HG02852 (cell line): ENCODE measurements around the gene CACNA1H.
"Not testable (repeated sequence)": the region's sequence is repeated elsewhere in the genome, so short reads cannot be mapped to it uniquely, and the experiment has no call there.

ENCODE experiments used
- ATAC-seq: cut with Tn5 transposase; IDR thresholded peaks from one replicate; pipeline ENCODE4 v1.9.1; 2021; ENCODE audit warnings: mild to moderate bottlenecking, moderate library complexity; ENCODE audit not compliant: unreplicated experiment

CACNA1H gene

GRCh38 chr16:1243363-1243762 lies 90.5 kb downstream of the CACNA1H start:
- ATAC-seq = not testable (repeated sequence)

DNA sequence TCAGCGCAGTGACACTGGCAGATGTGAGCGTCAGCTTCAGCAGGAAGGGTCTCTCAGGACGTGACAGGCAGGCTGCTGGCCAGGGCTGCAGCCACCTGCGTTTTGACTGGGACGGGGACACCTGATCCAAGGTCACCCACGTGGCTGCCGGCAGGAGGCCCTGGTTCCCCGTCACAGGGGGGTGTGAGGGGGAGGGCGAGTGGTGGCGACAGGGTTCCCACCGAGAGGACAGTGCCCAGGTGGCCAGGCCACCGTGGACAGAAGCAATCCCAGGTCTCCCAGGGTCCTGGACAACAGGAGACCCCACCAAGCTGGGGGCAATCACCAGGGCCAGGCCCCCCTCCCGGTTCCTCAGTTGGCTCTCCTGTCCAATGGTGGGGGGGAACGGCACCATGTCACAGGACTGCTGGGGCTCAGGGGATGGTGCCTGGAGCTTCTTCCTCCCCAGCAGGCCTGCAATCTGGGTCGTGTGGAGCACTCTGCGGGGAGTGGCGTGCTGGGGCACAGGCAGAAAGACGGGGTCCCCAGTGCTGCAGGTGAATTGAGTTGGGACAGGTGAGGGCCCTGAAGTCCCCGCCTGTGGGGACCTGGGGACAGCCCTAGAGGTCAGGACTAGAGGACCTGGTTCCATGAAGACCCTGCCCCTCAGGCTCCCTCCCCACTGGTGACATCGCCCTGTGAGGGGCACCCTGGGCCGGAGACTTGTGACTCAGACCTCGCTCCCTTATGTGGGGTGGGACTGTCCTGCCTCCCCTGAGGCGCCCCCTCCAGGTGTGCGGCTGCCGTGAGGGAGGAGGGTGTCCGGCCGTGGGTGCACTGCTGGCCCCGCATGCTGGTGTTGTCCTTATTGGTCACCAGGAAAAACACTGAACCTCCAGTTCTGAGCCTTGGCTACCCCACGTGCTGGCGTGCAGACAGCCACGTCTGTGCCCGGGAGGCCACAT lies 91.3 kb downstream of the CACNA1H start:
- not testable (repeated sequence) for ATAC-seq

GRCh38 chr16:1244881-1245280 lies 92.0 kb downstream of the CACNA1H start:
- no peak for ATAC-seq

DNA sequence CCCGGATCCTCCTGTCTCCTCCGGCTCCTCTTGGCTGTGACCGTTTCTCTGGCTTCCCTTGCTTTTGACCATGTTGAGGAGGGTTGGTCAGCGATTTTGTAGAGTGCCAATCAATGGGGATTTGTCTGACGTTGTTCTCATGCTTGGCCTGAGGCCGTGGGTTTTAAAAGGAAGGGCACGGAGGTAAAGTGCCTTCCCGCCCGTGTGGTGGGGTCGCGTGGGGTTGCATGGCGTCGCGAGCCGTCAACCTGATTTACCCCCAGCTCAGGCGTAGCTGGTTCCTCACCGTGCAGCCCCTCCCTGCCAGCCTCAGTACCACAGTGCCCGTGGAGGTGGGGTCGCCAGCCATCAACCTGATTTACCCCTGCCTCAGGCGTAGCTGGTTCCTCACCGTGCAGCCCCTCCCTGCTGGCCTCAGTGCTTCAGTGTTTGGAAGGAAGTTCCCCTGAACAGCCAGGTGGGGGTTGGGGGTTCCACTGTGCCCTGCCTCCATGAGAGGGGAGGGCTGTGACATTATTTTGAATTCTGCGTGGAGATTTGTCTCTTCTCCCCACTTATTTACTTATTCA lies 92.6 kb downstream of the CACNA1H start:
- ATAC-seq = no peak

GRCh38 chr16:1247903-1248537 lies 95.1 kb downstream of the CACNA1H start:
- not testable (repeated sequence) for ATAC-seq

DNA sequence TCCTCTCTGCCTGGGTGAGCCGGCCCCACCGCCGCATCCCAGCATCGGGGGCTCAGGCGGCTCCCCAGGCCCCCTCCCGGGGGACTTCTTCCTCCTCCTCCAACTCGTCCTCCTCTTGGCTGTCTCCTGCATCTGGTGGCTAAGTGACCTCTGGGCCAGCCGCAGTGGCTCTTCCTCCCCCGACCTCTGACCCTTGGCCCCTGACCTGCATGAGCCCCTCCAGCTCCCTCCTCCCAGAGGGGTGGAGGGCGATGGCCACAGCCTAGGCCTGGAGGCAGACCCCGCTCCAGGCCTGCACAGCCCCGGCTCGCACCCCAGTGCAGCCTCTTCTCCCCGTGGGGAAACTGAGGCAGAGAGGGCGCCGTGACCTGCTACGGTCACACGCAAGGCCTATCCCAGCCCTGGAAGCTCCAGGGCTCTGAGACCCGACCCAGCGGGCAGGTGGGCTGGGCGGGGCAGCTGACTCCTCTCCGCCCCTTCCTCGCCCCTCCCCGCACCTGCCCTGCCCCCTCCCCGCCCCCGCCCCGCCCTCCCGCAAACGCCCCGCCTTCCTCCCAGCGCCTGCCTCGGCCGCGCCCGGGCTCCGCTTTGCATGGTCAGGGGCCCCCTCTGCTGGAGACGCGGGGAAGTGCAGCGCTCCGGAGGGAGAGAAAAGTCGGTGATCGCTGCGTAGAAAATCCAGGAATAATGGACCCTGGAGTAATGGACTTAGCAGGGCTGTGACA lies 96.3 kb downstream of the CACNA1H start:
- not testable (repeated sequence) for ATAC-seq

DNA sequence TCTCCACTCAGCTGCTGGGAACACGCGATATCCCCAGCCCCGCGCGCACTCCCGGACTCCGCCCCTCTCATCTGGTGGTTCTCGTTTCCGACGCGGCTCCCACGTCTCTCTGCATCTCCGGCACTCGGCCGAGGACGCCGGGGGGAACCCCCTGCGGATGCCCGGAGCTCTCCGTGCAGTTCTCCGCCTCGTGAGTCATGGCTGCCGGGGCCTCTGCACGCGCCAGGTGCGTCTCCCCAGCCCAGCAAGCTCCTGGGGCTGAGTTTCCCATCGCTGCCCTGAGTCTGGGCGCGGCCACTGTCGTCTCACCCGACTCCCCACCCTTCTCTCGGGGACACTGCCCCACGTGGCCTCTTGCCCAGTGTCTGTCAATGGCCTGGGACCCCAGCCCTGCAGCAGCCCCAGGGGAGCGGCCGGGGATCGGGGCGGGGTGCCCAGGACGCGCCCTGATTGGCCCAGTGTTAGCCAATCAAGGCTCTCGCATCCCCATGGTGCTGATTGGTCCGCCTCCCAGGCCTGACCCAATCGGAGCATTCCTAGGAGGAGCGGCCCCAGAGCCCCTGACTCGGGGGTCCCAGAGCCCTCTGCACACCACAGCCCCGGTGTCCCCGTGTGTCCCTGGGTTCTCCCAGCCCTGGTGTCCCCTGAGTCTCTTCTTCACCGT lies 100.9 kb downstream of the CACNA1H start:
- not testable (repeated sequence) for ATAC-seq

GRCh38 chr16:1254821-1255220 lies 101.9 kb downstream of the CACNA1H start:
- ATAC-seq = not testable (repeated sequence)

GRCh38 chr16:1255276-1256122 lies 102.6 kb downstream of the CACNA1H start, which contains the start of gene TPSD1:
TPSD1 (plus strand) TSS chr16:1256069; CDS start chr16:1256281, 212 bp downstream.
- not testable (repeated sequence) for ATAC-seq

- ATAC-seq = not testable (repeated sequence)
Measured at GRCh38 chr16:1256296-1256873, 103.5 kb downstream of the CACNA1H start.

GRCh38 chr16:1256874-1257322 lies 104.0 kb downstream of the CACNA1H start:
- ATAC-seq = no peak

- ATAC-seq = no peak
Measured at GRCh38 chr16:1257561-1258224, 104.8 kb downstream of the CACNA1H start.

DNA sequence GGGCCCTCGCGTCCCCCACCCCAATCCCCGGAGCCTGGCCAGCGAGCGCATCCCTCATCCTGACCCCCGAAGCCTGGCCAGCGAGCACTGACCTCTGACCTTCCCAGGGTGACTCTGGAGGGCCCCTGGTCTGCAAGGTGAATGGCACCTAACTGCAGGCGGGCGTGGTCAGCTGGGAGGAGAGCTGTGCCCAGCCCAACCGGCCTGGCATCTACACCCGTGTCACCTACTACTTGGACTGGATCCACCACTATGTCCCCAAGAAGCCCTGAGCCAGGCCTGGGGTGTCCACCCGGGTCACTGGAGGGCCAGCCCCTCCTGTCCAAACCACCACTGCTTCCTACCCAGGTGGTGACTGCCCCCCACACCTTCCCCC lies 105.3 kb downstream of the CACNA1H start:
- ATAC-seq = no peak

DNA sequence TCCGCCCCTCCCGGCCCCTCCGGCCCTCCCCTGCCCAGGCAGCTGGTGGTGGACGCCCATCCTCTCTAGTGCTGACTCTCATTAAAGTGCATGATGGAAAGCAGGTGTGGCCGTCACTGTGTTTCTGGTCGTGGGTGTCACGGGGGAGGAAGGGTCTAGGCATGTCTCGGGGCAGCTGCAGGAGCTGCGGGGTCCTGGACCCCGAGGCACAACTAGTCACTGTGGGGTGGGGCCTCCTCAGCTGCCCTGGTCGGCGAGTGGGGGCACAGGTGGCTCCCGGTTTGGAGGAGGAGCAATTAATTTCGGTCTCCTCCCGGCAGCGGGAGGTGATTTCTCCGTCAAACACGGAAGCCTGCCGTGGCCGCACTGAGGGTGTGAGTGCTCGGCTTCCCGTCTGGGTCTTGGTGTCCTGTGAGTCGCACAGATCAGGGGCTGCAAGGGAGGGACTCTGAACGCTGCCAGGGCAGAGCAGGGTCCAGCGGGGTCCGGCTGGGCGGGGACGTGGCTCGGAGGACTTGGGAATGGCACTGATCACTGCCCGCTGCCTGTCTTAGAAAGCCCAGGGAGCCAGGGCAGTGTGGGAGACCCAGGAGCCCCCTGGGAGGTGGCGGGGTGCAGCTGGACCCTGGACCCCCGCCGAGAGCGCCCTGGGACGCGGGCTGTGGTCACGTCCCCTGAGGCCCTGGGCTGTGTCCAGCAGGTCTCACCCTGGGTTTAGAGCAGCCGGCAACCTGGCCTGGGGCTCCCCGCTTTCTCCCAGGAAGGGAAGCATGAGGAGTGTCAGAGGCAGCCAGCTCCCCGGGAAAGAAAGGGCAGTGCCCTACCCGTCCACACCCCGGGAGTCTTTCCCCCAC lies 106.2 kb downstream of the CACNA1H start:
- no peak for ATAC-seq

GRCh38 chr16:1259760-1260068 lies 106.8 kb downstream of the CACNA1H start:
- ATAC-seq = no peak

DNA sequence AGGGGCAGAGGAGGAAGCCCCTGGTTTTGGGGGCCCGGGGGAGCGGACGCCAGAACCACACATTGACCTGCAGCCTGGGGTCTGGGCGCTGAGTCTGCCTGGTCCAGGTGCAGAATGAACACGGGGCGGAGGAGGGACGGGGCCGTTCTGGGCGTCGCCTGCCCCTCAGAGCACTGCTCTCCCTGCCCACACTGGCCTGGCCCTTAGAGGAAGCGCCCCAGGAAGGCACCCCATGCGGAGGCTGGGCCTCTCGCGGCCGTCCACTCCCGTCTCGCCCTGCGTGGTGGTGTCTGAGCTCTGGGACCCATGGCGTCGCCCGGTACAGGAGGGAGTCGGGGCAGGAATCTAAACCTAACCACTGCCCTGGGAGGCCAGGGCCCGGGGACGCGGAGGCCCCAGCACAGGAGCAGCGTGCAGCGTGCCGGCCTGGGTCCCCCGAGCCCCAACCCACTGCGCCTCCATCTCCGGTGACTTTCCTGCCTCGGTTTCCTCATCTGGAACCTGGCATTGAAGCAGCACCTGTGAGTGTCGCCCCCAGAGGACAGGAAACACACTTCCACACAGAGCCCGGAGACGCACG lies 107.3 kb downstream of the CACNA1H start:
- no peak for ATAC-seq

- no peak for ATAC-seq
Measured at GRCh38 chr16:1261131-1261892, 108.4 kb downstream of the CACNA1H start.
